SW480 (cell line): ENCODE measurements around the gene FCHO1.
"Not testable (repeated sequence)": the region's sequence is repeated elsewhere in the genome, so short reads cannot be mapped to it uniquely, and the experiment has no call there.

ENCODE experiments used
- DNase-seq: peaks from one replicate; pipeline ENCODE4 v3.0.0-alpha.2; 2016; ENCODE audit warnings: low spot score

The FCHO1 gene

GRCh38 chr19:17794412-17794730, 43.1 kb downstream of the FCHO1 start:
- DNase-seq = no peak

- peak; percentile 87 for DNase-seq
Measured at GRCh38 chr19:17794731-17795494, 43.6 kb downstream of the FCHO1 start, which contains the start of gene B3GNT3. B3GNT3 (plus strand) TSS chr19:17795138; CDS start chr19:17807808, 12,670 bp downstream.

GRCh38 chr19:17795495-17795856, 44.2 kb downstream of the FCHO1 start:
- no peak for DNase-seq

GRCh38 chr19:17796013-17796837, 44.9 kb downstream of the FCHO1 start:
- peak; percentile 91 for DNase-seq

GRCh38 chr19:17796838-17797423, 45.7 kb downstream of the FCHO1 start:
- DNase-seq = no peak

- DNase-seq = peak; percentile 97
Measured at GRCh38 chr19:17797424-17798201, 46.3 kb downstream of the FCHO1 start.

- not testable (repeated sequence) for DNase-seq
Measured at GRCh38 chr19:17798599-17798998, 47.3 kb downstream of the FCHO1 start.

- no peak for DNase-seq
Measured at GRCh38 chr19:17802137-17802858, 51.0 kb downstream of the FCHO1 start.

- DNase-seq = no peak
Measured at GRCh38 chr19:17803264-17803896, 52.1 kb downstream of the FCHO1 start.

GRCh38 chr19:17805427-17805826, 54.1 kb downstream of the FCHO1 start:
- DNase-seq = no peak

GRCh38 chr19:17806945-17807344, 55.7 kb downstream of the FCHO1 start:
- peak; percentile 39 for DNase-seq

- no peak for DNase-seq
Measured at GRCh38 chr19:17807731-17808316, 56.5 kb downstream of the FCHO1 start.

GRCh38 chr19:17811103-17811502, 59.8 kb downstream of the FCHO1 start:
- no peak for DNase-seq

- DNase-seq = no peak
Measured at GRCh38 chr19:17811681-17812080, 60.4 kb downstream of the FCHO1 start.

- no peak for DNase-seq
Measured at GRCh38 chr19:17812099-17812498, 60.8 kb downstream of the FCHO1 start.

- no peak for DNase-seq
Measured at GRCh38 chr19:17817668-17818363, 66.5 kb downstream of the FCHO1 start.

GRCh38 chr19:17821190-17821589, 69.9 kb downstream of the FCHO1 start, which contains the start of gene INSL3:
INSL3 (minus strand) TSS chr19:17821519; CDS start chr19:17821506, 13 bp downstream.
- no peak for DNase-seq

GRCh38 chr19:17824339-17824738, 73.1 kb downstream of the FCHO1 start:
- no peak for DNase-seq

- DNase-seq = no peak
Measured at GRCh38 chr19:17826508-17827056, 75.3 kb downstream of the FCHO1 start.
